ENCODE data around the gene FBLN2. TPM values are rescaled to one million over a fixed set of nuclear protein-coding genes. Genes with fewer than 3 reads are reported as not detected.

FBLN2 gene
- total RNA-seq, 4 donors from 2014 or later: 6.3 to 122 (median 25.7) TPM

- intact Hi-C loops (cut with DNase I): no loop called here
- no peaks in the 10 kb centered on the region for H3K36me3 ChIP-seq
- peaks cover 0 to 2% (median 0%) of the 10 kb centered on the region in 4 donors for H3K27me3 ChIP-seq
- no peak for DNase-seq
- no peak overlapping the region for H3K27ac ChIP-seq
- no peaks in the 10 kb centered on the region for H3K9me3 ChIP-seq
- WGBS, 2 donors: 79 to 82% methylated on average over 10 to 11 of the region's 11 CpGs
- no peak for TF ChIP-seq POLR2A (IDR thresholded peaks at IDR 0.05)
- TF ChIP-seq, protein P1, sequence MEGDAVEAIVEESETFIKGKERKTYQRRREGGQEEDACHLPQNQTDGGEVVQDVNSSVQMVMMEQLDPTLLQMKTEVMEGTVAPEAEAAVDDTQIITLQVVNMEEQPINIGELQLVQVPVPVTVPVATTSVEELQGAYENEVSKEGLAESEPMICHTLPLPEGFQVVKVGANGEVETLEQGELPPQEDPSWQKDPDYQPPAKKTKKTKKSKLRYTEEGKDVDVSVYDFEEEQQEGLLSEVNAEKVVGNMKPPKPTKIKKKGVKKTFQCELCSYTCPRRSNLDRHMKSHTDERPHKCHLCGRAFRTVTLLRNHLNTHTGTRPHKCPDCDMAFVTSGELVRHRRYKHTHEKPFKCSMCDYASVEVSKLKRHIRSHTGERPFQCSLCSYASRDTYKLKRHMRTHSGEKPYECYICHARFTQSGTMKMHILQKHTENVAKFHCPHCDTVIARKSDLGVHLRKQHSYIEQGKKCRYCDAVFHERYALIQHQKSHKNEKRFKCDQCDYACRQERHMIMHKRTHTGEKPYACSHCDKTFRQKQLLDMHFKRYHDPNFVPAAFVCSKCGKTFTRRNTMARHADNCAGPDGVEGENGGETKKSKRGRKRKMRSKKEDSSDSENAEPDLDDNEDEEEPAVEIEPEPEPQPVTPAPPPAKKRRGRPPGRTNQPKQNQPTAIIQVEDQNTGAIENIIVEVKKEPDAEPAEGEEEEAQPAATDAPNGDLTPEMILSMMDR (IDR thresholded peaks at IDR 0.05): no peak
- H3K4me1 ChIP-seq: peaks cover 0 to 30% (median 3%) of the 10 kb centered on the region in 3 donors
- no peak overlapping the region for H3K4me3 ChIP-seq
Measured at GRCh38 chr3:13599887-13600450, 51.0 kb downstream of the FBLN2 start.

DNA sequence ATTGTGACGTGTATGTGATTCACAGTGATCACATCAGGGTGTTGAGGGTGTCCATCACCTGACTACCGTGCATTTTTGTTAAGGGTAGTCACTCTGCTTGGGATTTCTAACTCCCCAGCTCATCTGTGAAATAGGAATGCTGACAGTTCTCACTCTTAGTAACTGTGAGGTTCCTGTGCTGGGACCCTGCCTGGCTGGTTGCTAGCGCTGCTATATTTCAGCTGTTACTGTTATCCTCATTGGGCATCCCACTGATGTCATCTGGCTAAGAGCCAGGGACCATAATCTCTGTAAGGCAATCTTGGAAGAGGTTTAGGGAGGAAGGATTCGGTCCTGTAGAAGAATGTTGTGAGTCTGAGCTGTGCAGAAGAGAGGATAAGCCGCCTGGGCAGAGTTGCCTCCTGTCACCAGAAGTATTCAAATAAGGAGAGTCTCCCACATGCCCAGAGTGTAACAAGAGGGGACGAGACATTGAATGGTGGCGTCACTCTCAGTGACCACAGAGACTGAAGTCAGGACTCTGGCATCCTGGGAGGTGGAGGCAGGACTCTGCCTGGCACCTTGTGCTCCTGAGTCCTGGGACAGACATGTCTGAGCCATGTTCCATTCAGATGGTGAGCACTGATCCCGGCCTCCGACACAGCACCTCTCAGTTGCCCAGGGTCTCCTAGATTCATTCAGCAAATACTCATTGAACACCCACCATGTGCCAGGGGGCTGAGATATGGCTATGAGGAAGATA, 52.2 kb downstream of the FBLN2 start:
- Histone ChIP-seq H3K4me3 (no peak overlapping the region), H3K36me3 (no peaks in the 10 kb centered on the region), H3K4me1 (peaks cover 0 to 23% (median 3%) of the 10 kb centered on the region in 3 donors), H3K9me3 (no peaks in the 10 kb centered on the region), H3K27me3 (no peaks in the 10 kb centered on the region), H3K27ac (no peak overlapping the region)
- no peak for DNase-seq
- intact Hi-C loops (cut with DNase I): no loop called here
- TF ChIP-seq, protein P1 (IDR thresholded peaks at IDR 0.05): no peak
- TF ChIP-seq POLR2A (IDR thresholded peaks at IDR 0.05): no peak
- WGBS, 2 donors: 54 to 55% methylated on average over 6 to 7 of the region's 9 CpGs

- H3K4me1 ChIP-seq: peaks cover 0 to 23% (median 3%) of the 10 kb centered on the region in 3 donors
- H3K4me3 ChIP-seq: no peak overlapping the region
- DNase-seq: no peak
- no peak overlapping the region for H3K27ac ChIP-seq
- no peaks in the 10 kb centered on the region for H3K9me3 ChIP-seq
- intact Hi-C loops (cut with DNase I): no loop called here
- no peak for TF ChIP-seq POLR2A (IDR thresholded peaks at IDR 0.05)
- TF ChIP-seq, protein P1 (IDR thresholded peaks at IDR 0.05): no peak
- H3K36me3 ChIP-seq: no peaks in the 10 kb centered on the region
- H3K27me3 ChIP-seq: no peaks in the 10 kb centered on the region
Measured at GRCh38 chr3:13601692-13602080, 52.8 kb downstream of the FBLN2 start.

- Histone ChIP-seq H3K27me3 (peaks cover 0 to 10% (median 0%) of the 10 kb centered on the region in 4 donors), H3K36me3 (no peaks in the 10 kb centered on the region), H3K4me3 (no peak overlapping the region), H3K9me3 (no peaks in the 10 kb centered on the region), H3K4me1 (peaks cover 0 to 3% (median 0%) of the 10 kb centered on the region in 3 donors), H3K27ac (no peak overlapping the region)
- intact Hi-C loops (cut with DNase I): no loop called here
- TF ChIP-seq POLR2A (IDR thresholded peaks at IDR 0.05): no peak
- TF ChIP-seq, protein P1 (IDR thresholded peaks at IDR 0.05): no peak
- 83 to 90% methylated on average over 5 to 6 of the region's 6 CpGs for WGBS, 2 donors
- no peak for DNase-seq
Measured at GRCh38 chr3:13605555-13605954, 56.6 kb downstream of the FBLN2 start.

DNA sequence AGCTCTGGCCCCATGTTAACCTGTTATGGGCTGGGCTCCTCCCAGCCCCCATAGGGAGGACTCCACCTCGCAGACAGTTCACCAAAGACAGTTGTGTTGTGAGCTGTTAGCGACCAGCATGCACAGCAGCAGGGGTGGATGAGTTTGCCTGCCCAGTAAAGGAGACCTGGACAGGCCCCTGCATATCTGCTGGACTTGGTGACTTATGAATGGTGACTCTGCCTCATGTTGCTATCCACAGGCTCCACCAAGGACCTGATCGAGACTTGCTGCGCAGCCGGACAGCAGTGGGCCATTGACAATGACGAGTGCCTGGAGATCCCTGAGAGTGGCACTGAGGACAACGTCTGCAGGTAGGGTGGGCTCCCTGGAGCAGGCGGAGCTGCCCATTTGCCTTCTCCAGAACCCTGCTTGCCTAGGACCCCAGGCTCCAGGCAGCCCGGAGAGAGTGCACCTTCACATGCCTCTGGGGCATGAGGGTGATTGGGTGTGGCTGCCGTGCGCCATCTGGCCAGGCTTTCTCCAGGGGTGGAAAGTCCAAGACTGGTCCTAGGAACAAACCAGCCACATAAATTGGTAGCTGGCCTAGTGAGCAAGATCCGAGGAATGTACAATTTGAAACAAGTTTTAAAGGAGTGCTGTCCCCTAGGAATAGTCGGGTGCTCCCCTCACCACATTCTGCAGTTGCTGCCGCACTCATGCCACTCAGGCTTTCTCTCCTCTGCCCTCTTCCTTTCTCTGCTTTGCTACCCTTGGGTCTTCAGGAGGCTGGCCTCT, 59.1 kb downstream of the FBLN2 start:
- Histone ChIP-seq H3K27ac (no peak overlapping the region), H3K4me1 (no peaks in the 10 kb centered on the region), H3K36me3 (no peaks in the 10 kb centered on the region), H3K4me3 (no peak overlapping the region), H3K9me3 (no peaks in the 10 kb centered on the region), H3K27me3 (peaks cover 0 to 10% (median 0%) of the 10 kb centered on the region in 4 donors)
- 65 to 76% methylated on average over 7 to 8 of the region's 14 CpGs for WGBS, 2 donors
- TF ChIP-seq, protein P1 (IDR thresholded peaks at IDR 0.05): no peak
- no peak for TF ChIP-seq POLR2A (IDR thresholded peaks at IDR 0.05)
- no peak for DNase-seq
- intact Hi-C loops (cut with DNase I): no loop called here
